Small intestine (tissue), 7 donors: ENCODE data around the gene PLAAT4. TPM values are rescaled to one million over a fixed set of nuclear protein-coding genes. Genes with fewer than 3 reads are reported as not detected.

ENCODE experiments used
- DNase-seq, 2 donors: peaks; one replicate each; pipeline versions ENCODE4 v3.0.0 to v3.0.0-alpha.2; 2013
- FAIRE-seq: peaks from 2 replicates; lab custom pipeline; 2012; peaks lifted over from hg19 to GRCh38; lab: Jason Lieb, UNC
- H3K27ac ChIP-seq, 3 donors: one replicate each; pipeline ENCODE4 v1.5.1; 2013; ENCODE audit warnings: low read length in 2 of 3, mild to moderate bottlenecking in 2 of 3, control low read depth in 1 of 3, inconsistent platforms in 1 of 3, low read depth in 1 of 3, moderate library complexity in 1 of 3
- H3K27me3 ChIP-seq, 3 donors: one replicate each; pipeline ENCODE4 v1.6.1; 2013; ENCODE audit warnings: low read length in 3 of 3, inconsistent platforms in 1 of 3; ENCODE audit not compliant: control insufficient read depth in 3 of 3, insufficient read depth in 3 of 3
- H3K36me3 ChIP-seq, 3 donors: one replicate each; pipeline ENCODE4 v1.6.1; 2013; ENCODE audit warnings: low read length in 3 of 3, inconsistent platforms in 1 of 3, low read depth in 1 of 3, mild to moderate bottlenecking in 1 of 3, moderate library complexity in 1 of 3; ENCODE audit not compliant: control insufficient read depth in 3 of 3, insufficient read depth in 2 of 3
- H3K4me1 ChIP-seq, 3 donors: one replicate each; pipeline ENCODE4 v1.6.1; 2013; ENCODE audit warnings: low read length in 2 of 3, inconsistent platforms in 1 of 3, low read depth in 1 of 3, mild to moderate bottlenecking in 1 of 3, moderate library complexity in 1 of 3; ENCODE audit not compliant: control insufficient read depth in 3 of 3, insufficient read depth in 2 of 3
- H3K4me3 ChIP-seq, 3 donors: one replicate each; pipeline ENCODE4 v1.5.1; 2013; ENCODE audit warnings: low read length in 3 of 3, control low read depth in 1 of 3, inconsistent platforms in 1 of 3, low read depth in 1 of 3, mild to moderate bottlenecking in 1 of 3, moderate library complexity in 1 of 3
- H3K9me3 ChIP-seq, 2 donors: one replicate each; pipeline ENCODE4 v1.6.1; 2013; ENCODE audit warnings: low read depth in 1 of 2, low read length in 1 of 2; ENCODE audit not compliant: control insufficient read depth in 2 of 2, insufficient read depth in 1 of 2
- WGBS, 3 donors: extraction: QIAGEN DNeasy Blood & Tissue Kit; methylation state at CpG; one replicate each; pipeline ENCODE4 v1.1.7; 2013; 5-methylcytosine and 5-hydroxymethylcytosine counted together
- polyA plus RNA-seq, 4 donors: library from polyadenylated mRNA; stranded (reverse) in 3 of 4; unstranded in 1 of 4; fragments of 200-250 nt in 3 of 4; fragments of 120-200 nt in 1 of 4; gene quantifications; one replicate each; pipeline versions ENCODE4 v1.2.1 to v1.2.3, GENCODE V29; 2013
- donor health status: healthy with polysubstance abuse.
- donor health status: control.
- donor health status: control.
- donor health status: Bipolar disorder and iron deficiency.
- donor health status: healthy.

The PLAAT4 gene
- polyA plus RNA-seq, 4 donors: 10.8 to 360 (median 165) TPM

DNA sequence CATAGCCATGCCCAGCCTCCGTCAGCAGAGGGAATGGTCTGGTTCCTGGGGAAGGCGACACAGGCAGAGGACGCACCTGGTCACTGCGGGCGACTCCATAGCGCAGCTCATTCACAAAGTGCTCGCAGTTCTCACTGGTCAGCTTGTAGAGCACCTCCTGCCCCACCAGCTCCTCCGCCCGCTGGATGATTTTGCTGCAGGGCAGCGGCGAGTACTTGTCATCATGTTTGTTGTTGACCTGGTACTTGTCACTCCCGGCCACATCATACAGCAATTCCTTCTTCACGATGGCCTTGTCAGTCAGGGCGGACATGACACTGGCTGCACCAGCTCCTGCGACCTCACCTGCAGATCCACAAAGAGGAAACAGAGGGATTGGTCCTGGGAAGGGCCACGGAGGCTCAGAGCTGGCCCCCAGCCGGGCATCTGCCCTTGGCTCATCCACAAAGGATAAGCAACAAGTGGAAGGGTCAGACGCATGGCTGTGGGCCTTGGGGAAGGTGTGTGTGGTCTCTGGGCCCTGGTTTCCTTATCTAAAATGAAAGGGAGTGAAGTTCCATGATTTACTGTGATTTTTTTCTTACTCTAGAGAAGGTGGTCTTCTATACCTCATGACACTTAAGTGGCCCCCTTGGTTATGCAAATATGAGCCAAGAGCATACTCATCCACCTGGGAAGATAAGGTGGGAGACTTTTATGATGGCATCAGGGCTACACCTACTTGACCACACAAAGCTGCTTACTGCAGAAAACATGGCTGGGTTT is 53.6 kb downstream of the PLAAT4 start:
- H3K27ac ChIP-seq: no peak overlapping the region
- H3K4me1 ChIP-seq: no peaks in the 10 kb centered on the region
- FAIRE-seq (no peak), DNase-seq (no peak)
- H3K27me3 ChIP-seq: no peaks in the 10 kb centered on the region
- WGBS, 3 donors: 91 to 92% (median 92%) methylated on average over 18 of the region's 18 CpGs
- no peak overlapping the region for H3K4me3 ChIP-seq
- peaks cover 0 to 2% (median 0%) of the 10 kb centered on the region in 3 donors for H3K36me3 ChIP-seq
- no peaks in the 10 kb centered on the region for H3K9me3 ChIP-seq

GRCh38 chr11:63592975-63593395 is 56.4 kb downstream of the PLAAT4 start:
- DNase-seq: peak; percentile 40 to 48
- Histone ChIP-seq H3K36me3 (no peaks in the 10 kb centered on the region), H3K9me3 (no peaks in the 10 kb centered on the region), H3K4me1 (no peaks in the 10 kb centered on the region), H3K4me3 (no peak overlapping the region), H3K27me3 (no peaks in the 10 kb centered on the region), H3K27ac (no peak overlapping the region)
- FAIRE-seq: no peak
- 56 to 75% (median 64%) methylated on average over 4 of the region's 4 CpGs for WGBS, 3 donors

DNA sequence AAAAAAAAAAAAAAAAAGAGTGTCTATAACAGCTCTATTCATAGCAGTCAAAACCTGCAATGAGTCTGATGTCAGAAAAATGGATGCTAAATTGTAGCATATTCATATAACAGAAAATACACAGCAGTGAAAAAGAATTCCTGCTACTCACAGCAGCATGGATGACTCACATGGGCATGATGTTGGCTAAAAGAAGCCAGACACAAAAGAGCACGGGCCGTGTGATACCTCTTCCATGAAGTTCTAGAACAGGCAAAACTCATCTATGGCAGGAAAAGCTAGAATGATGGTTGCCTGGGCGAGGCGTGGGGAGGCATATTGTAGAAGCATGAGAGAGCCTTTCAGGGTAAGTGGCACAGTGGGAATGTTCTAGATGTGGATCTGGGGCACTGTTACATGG is 58.7 kb downstream of the PLAAT4 start:
- no peak overlapping the region for H3K27ac ChIP-seq
- H3K4me3 ChIP-seq: no peak overlapping the region
- H3K4me1 ChIP-seq: no peaks in the 10 kb centered on the region
- H3K27me3 ChIP-seq: no peaks in the 10 kb centered on the region
- WGBS, 3 donors: 84 to 90% (median 87%) methylated on average over 4 of the region's 4 CpGs
- H3K36me3 ChIP-seq: no peaks in the 10 kb centered on the region
- FAIRE-seq: no peak
- no peak for DNase-seq
- H3K9me3 ChIP-seq: no peaks in the 10 kb centered on the region

Other genes with a start within 250 kb of the PLAAT4 start
- gene SLC22A9, start 167.0 kb upstream of the PLAAT4 start, polyA plus RNA-seq: under 1 TPM in 1 of 4 donors, not detected in 3; 0.09 TPM
- gene PLAAT5, start 45.6 kb upstream of the PLAAT4 start, polyA plus RNA-seq: 1 to 10 TPM in 1 of 4 donors, under 1 TPM in 2, not detected in 1; 0.09 to 2.7 (median 1.00) TPM
- 1 to 10 TPM in 1 of 4 donors, under 1 TPM in 1, not detected in 2; 0.09 to 5.5 TPM for gene LGALS12, start 30.7 kb upstream of the PLAAT4 start, polyA plus RNA-seq
- gene PLAAT2, start 26.6 kb downstream of the PLAAT4 start, polyA plus RNA-seq: 100 to 1,000 TPM in 2 of 4 donors, 10 to 100 TPM in 1, not detected in 1; 35.6 to 447 (median 141) TPM
- 10 to 100 TPM in 3 of 4 donors, 1 to 10 TPM in 1; 2.6 to 55.7 (median 30.4) TPM for gene PLAAT3, start 77.6 kb downstream of the PLAAT4 start, polyA plus RNA-seq
- gene ATL3, start 134.6 kb downstream of the PLAAT4 start, polyA plus RNA-seq: 10 to 100 TPM in 1 of 4 donors, 1 to 10 TPM in 3; 4.6 to 11.6 (median 8.3) TPM
- gene RTN3, start 144.7 kb downstream of the PLAAT4 start, polyA plus RNA-seq: 100 to 1,000 TPM in 1 of 4 donors, 10 to 100 TPM in 3; 27.3 to 101 (median 69.5) TPM
- 10 to 100 TPM in 1 of 4 donors, 1 to 10 TPM in 2, under 1 TPM in 1; 0.22 to 55.1 (median 3.9) TPM for gene ZFTA, start 232.0 kb downstream of the PLAAT4 start, polyA plus RNA-seq